Activated CD4-positive, alpha-beta T cell treated with anti-CD3 and anti-CD28 coated beads, Interleukin-2, amount 50 U/mL, for 24 hours (primary cell): ENCODE data around the gene MAP1LC3B2.

Experiments used
- DNase-seq, 2 donors: peaks; one replicate each; pipeline ENCODE4 v3.0.0-alpha.2; 2020; ENCODE audit warnings: low read depth in 1 of 2, low spot score in 1 of 2

Gene MAP1LC3B2

DNA sequence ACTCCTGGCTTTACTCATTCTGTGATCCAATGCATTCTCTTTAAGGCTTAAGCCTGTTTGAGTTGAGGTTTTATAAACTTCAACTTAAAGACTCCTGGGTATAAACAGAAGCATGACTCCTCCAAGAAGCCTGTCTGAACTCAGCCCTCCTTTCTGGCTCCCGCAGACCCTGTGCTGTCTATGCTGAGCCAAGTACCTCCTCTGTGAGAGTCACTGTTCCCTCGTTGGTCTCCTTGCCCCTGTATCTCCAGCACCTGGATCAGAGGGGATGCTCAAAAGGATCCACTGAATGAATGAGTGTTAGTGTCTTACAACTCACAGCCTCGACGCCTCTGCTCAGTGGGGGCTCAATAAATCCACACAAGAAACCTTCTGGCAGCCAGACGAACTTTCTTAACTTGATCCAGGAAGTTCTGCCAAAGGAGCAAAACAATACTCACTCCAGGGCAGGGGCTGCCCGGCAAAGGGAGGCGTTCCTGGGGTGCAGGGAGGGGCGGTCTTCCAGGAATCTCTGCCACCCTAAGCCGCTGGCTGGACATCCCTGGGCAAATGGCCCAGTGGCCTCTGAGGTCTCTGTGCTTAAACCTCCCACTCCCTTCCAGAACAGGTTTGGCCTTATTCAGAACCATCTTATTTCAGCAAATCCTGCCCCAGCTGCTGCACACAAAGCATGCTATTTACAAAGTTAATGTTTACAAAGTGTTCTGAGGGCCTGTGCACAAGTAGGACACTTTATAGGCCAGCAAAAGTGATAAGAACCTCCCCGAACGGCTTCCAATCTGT lies 32.9 kb downstream of the MAP1LC3B2 start:
- no peak for DNase-seq

DNA sequence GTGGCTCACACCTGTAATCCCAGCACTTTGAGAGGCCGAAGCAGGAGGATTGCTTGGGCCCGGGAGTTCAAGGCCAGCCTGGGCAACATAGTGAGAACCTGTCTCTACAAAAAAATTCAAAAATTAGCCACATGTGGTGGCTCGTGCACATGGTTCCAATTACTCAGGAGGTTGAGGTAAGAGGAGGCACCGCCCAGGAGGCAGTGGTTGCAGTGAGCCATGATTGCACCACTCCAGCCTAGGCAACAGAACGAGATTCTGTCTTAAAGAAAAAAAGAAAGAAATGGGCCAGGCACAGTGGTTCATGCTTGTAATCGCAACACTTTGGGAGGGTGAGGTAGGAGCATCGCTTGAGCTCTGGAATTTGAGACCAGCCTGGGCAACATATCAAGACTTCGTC lies 33.5 kb downstream of the MAP1LC3B2 start:
- no peak for DNase-seq

DNA sequence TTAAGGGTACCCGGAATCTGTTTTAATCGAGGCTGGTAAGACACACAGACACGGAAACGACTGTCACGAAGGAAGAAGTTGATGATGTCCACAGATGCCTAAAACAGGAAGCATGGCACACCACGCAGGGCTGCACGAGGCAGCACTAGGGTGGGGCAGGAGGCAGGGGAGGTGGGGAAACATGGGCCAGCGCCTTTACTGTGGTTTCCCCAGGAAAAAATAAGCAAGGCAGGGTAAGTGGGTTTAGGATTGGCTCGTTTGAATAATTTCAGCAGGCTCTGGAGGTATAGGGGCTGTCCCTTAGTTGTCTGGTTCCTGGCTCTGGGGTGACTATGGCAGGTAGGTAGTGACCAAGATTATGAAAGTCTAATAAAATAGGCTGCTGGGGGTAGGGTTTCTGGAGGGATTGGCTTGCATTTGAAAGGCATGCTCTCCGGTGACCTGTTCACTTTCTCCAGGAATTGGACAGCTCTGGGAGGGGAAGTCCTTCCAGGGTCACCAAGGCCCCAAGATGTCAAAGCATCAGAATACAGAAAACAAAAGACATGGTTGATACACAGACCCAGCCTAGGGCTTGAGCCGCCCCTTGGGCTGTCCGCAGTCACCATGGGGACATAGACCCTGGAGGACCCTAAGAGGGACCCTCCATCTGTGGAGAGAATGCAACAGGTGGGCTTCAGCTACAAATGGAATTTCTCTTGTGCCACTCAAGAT lies 35.3 kb downstream of the MAP1LC3B2 start:
- peak in 1 of 2 donors; percentile 9 for DNase-seq

DNA sequence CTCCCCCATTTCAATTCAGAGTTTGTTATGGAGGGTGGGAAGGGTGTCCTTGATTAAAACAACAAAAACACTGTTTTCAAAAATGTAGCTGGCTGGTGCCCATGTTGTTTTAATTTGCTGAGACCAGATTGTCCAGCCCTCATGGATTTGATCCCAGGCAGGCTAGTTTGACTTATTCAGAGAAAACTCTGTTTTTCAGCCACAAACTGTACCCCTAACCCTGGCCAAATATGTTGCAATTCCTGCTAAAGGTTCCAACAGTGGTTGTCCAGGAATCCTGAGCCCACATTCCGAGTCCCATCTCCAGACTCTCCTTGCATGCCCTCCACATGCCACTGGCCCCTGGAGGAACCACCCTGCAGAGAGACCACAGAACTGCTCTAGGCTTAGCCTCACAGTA lies 36.0 kb downstream of the MAP1LC3B2 start:
- DNase-seq = no peak

DNA sequence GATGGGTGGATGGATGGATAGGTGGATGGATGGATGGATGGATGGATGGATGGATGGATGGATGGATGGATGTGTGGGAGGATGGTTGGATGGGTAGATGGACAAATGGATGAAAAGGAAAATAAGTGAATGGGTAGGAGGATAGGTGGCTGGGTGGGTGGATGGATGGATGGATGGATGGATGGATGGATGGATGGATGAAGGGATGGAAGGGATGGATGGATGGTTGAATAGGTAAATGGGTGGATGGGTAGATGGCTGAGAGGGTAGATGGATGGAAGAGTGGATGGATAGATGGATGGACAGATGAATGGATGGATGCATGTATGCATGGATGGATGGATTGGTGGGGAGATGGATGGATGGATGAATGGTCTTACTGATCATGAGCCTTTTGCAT lies 36.5 kb downstream of the MAP1LC3B2 start:
- no peak for DNase-seq

DNA sequence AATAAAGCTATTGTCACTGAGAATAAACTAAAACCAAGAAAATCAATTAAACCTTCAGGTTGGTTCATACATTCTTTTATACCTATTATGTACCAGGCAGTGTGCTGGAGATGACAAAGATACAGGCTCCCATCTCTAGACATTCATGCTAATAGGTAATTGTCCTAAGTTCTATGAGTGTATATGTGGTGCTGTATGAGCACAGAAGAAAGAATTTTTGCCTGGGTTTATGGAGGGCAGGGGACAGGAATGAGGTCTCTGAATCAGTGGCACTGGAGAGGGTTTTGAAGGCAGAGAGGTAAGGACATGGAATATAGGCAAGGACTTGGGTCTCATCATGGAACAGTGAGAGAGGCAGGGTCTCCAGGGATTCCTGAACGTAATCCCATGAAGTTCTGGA lies 38.7 kb downstream of the MAP1LC3B2 start:
- no peak for DNase-seq

DNA sequence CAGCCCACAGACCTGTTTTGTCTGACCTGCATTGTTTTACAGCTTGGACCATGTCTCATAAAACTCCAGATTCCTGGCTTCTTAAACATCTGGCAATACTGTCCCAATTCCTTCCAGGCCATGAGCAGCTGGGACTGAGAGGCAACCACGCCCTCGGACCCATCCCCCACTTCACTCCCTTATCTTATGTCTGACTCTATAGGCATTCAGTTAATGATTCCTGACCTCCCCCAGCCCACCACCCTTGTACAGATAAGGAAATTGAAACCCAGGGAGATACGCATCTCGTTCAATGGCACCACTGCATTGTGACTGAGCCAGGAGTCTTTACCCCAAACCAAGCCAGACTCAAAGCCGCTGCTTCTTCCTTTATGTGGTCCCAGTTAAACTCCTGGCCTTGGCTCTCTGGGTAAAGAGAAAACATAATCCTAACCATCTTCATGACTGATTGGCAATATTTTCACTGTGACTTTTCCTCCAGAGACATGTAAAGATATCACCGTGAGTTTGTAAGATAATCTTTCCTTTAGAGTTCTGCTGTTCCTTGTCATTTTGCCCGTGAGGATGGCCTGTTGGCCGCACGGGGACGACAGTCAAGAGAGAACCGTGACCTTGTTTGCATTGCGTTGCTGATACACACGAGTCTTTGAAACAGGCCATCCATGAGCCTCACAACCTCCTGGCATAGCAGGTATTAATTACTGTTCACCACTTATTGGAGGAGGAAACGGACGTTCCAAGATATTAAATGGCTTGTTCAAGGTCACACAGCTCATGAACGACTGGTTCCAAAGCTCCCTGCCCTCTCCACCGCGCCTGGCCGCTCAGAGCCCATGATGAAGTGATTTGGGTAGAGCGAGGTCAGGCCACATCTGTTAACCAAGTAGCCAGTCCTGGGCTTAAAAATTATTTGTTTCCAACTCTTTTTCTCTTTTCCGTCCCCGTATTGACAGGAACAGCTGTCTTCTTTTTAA lies 39.4 kb downstream of the MAP1LC3B2 start:
- no peak for DNase-seq

DNA sequence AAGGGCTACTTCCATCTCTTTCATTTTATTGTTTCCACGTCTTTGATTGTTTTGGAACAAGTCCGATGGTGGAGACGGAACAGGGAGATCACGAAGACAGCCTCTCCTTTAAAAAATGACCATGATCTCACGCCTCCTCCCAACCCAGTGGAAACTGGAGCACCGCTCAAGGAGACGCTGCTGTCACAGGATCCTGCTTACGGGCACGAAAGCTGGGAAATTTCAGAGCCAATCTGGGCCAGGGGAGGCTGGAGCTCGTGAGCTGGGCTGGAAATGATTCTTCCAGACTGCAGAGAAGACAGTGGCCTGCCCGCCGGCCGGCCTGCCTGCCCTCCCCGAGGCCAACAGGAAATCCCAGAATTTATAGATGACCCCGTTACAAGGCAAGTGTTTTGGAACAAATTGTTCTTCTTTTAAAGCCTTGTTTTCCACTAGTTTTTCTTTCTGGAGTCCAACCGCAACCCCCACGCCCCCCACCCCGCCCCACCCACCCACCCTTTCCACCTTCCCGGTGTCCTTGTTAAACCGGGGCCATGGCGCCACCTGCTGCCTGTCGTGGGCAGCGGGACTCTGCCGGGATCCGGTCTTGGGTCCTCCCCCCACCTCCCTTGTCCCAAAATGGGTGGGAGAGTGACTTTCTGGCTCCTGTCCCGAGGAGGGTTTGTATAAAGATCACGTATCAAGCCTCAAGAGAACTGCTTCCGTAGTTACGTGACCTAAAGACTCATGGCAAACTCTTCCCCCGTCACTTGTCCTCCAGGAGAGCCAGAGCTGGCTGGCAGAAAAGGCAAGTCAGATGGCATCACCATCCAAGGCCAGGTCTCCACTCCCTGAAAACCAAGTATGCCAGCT lies 40.3 kb downstream of the MAP1LC3B2 start:
- DNase-seq = peak in 1 of 2 donors; percentile 47

DNA sequence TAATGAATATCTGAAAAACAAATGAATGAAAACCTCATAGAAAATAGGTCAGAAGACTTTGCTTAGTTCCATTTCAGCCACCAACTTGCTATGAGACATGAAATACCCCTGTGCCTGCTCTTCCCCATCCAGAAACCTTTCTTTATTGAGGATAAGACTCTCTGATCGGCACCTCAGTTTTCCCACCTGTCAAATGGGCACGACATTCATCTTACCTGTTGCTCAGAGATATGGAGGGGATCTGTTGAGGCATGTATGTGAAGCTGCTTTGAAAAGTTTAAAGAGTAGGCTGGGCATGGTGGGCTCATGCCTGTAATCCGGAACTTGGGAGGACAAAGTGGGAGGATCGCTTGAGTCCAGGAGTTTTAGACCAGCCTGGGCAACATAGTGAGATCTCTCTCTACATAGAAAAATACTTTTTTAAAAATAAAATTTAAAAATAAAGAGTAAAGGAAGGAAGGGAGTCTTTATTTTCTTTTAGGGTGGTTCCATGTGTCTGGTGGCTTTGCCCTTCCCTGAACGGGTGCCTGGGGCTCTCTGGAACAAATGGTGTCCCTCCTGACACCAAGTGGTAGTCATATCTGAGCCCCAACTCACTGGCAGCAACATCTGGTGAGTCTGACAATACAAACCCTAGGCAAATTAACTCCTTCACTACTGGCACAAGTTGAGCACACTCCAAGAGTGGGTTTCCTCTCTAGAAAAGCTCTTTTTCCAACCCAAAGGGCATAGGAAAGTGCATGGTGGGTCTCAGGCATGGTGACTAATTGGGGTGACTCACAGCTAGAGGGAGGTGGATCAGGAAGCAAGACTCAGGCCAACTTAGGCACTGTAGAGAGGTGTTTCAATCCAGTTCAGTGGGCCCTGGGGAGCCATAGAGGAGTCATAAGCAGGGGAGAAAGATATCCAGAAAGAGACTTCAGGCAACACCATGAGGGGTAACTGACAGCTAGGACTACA lies 42.1 kb downstream of the MAP1LC3B2 start:
- no peak for DNase-seq

DNA sequence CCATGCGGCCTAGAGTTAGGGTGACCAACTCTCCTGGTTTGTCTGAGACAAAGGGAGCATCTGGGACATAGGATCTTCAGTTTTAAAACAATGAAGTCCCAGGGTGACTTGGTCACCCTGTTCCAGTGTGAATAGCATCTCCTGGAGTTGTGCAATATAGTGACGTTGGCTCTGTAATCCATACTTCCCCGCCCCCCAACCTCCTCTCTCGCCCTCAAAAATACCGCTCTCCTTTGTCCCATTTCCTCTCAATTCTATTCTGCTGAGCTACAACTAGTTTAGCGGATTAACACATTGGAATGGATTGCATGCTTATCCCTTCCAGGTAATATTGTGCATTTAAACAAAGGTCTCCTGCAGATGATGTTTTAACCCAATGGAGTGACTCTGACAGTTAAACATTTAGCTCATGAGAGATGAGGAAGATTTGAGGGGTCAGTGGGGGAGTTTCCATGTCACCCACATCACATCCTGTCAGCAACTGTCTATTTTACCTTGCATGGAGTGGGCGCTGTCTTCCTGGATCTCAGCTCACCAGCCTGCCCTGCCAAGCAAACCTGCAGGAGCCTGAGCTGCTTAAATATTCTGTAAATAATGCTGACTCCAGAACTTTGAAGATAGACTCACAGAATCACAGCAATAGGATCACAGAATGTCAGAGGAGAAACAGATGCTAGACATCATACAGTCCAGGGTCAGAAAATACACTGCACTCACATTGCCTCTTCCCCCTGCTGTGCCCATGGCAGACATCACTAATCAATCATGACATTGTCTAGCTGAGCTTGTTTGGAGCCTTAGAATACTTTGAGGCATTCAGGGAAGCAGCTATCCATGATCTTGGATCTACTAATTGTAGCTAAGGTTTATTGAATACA lies 43.0 kb downstream of the MAP1LC3B2 start:
- DNase-seq = no peak

DNA sequence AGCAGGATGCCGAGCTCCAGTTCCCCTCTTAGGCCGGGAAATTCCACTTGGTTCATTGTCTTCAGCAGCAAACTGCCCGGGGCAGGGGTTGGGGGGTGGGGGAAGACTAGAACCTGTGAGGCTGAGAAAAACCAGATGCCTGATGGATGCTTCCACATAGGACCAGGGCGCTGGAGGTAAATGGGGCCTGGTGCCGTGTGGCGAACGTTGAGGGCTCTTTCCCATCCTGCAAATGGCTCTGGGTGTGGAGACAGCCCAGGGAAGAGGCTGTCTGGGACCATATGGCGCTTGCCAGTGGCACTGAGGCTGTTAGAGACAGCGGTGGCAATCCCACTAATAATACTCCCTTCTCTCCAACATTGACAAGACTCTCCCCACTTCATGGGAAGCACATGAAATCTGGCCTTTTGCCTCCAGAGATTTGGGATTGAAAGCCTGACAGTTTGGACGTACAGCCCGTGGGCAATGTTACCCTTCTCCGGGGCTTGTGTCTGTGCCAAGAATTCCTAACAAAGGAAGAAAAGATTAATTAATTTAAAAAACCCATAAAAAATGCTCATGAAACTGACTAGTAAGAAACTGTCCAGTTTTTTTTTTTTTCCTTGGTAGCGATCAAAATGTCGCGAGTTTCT lies 44.5 kb downstream of the MAP1LC3B2 start:
- DNase-seq = no peak

DNA sequence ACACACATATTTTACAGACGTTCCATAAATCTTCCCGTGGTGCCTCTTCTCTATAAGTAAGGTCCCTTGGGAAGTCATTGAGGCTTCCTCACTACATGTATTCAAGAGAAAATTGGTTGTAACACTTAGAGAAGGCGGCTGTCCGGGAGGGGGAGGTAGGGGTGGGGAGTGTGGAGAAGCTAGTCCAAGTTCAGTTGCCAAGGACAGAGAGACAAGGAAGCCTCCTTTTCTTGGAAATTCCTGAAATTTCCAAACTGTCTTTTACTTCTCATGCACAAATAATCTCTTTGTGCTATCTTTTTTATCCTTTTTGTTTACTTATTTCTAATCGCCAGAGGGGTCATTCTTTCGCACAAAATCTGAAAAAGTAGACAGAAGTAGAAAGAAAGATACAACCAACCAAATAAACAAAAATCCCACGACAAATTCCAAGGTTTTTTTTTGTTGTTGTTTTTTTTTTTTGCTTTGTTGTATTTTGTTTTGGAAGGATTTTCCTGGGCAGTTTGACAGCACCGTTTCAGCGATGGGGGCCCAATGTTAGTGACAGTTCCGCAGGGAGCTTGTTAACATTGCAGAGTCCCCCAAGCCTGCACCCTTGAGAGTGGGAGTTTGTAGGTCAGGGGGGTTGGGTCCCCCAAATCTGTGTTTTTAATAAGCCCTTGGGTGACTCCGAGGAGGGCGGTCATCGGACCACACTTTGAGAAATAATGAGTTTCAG lies 45.2 kb downstream of the MAP1LC3B2 start:
- DNase-seq = no peak

DNA sequence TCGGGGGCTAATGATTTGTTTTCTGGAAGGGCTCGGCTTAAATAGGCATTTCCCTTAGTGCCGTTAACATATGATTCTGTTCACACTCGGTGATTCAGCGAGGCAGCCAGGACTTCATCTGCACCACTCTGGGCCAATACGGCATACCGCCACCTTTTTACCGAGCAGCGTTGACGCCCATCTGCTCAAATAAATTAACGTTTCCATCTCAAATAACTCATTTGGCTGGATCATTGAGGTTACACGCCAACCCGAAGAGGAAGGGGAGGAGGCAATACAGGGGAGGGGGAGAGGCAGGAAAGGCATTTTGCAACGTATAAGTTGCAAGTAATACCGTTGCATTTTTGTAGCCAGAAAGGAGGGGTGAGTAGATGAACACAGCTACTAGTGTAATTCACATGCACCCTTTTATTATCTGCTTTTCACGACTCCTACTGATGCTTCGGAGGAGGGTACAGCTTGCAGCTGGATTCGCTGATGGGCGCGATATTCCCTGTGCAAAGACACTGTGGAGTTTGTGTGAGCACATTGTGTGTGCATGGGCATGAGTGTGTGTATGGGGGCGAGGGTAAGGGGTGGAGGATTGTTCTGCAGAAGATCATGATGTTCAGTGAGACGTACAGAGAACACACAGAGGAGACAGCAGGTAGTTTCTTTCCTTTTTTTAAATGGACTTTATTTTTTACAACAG lies 45.9 kb downstream of the MAP1LC3B2 start:
- DNase-seq = no peak

DNA sequence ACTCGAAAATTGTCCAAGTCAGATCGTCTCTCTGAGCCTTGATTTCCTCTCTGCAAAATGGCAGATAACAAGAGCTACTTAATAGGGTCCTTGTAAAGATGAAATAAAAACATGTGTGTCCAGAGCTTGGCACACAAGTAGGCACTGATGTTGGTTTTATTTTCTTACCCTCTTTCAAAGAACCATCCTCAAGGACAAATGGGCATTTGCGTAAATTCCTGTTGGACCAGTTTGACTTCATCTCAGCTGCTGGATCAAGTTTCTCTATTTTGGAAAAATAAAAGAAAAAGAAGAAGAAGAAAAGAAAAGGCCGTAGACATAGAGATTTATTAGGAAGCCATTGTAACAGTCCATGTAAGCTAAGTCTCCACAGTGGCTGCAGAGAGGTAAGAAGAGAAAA lies 47.2 kb downstream of the MAP1LC3B2 start:
- no peak for DNase-seq

DNA sequence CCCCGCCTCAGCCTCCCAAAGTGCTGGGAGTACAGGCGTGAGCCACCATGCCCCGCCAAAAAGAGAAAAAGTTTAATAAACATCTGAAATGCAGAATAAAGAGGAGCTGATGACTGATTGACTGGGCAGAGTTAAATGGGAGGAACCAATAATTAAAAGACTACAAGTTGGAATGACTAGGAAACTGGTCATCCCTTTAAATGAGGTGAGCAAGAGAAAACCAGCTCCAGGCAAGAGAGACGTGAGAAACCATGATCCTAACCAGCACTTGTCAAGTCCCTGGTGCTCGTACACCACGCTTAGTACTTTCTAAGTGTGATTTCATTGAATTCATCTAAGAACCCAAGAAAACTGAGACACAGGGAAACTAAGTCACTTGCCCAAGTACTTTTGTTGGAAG lies 47.9 kb downstream of the MAP1LC3B2 start:
- no peak for DNase-seq

DNA sequence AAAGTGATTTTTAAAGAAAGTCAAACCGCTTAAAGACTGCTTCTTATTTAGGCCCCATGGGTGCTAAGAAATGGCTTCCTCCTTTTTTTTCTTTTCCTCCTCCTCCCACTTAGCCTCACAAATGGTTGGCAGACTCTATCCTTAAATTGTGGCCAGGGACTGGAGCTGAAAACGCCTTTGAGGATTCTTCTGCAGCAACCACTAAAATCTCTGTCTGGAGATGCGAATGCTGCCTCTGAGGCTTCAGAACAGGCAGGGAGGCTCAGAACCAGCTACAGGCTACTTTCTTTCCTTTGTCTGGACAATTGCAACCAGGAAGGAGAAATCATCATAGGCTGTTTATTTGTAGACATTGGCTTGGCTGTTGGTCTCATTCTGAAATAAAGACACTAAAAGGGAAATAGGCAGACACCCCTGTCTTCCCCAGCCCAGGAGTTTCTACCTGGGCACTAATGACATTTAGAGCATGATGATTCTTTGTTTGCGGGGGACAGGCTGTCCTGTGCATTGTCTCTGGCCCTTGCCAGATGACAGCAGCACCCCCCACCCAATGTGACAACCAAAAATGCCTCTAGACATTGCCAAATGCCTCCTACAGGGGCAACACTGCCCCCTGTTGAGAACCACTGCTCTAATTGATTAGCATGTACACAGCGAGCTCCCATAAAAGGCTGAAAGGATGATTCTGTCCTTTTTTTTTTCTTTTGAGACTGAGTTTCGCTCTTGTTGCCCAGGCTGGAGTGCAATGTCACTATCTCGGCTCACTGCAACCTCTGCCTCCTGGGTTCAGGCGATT lies 50.3 kb downstream of the MAP1LC3B2 start:
- DNase-seq = no peak
